Hepatocyte (in vitro differentiated cells): ENCODE results near the gene SUPV3L1.

Experiments
- CTCF ChIP-seq: fragments of 200-600 bp; sonication (generic); IDR thresholded peaks from 2 replicates; pipeline ENCODE4 v1.5.1; 2016; ENCODE audit warnings: antibody characterized with exemption, mild to moderate bottlenecking; ENCODE audit not compliant: poor library complexity
- EZH2 ChIP-seq: fragments of 200-600 bp; sonication (generic); IDR thresholded peaks from 2 replicates; pipeline ENCODE4 v1.6.1; 2016; ENCODE audit warnings: antibody characterized with exemption, mild to moderate bottlenecking, borderline replicate concordance
- EZH2phosphoT487 ChIP-seq: fragments of 200-600 bp; sonication (generic); IDR thresholded peaks from one replicate; pipeline ENCODE4 v1.6.1; 2018; ENCODE audit warnings: antibody characterized with exemption, mild to moderate bottlenecking, low read depth, moderate library complexity; ENCODE audit not compliant: unreplicated experiment, severe bottlenecking

GRCh38 chr10:69179743-69180524 is at the start of gene SUPV3L1:
- TF ChIP-seq CTCF: no peak
- no peak for TF ChIP-seq EZH2phosphoT487
- no peak for TF ChIP-seq EZH2
